GM13976 (cell line): ENCODE measurements around the gene SLC2A10.

Source experiments
- DNase-seq: peaks from one replicate; pipeline ENCODE4 v3.0.0; 2012; ENCODE audit warnings: low spot score
- CTCF ChIP-seq: IDR thresholded peaks from 2 replicates; pipeline ENCODE4 v1.5.1; 2012; ENCODE audit warnings: borderline replicate concordance, mild to moderate bottlenecking; ENCODE audit not compliant: insufficient read depth; ENCODE audit errors: extremely low read depth, missing control alignments, control extremely low read depth
- in situ Hi-C: fragments of 300-500 bp; cut with MboI; formaldehyde crosslinking; loops from one replicate; pipeline ENCODE4 v1.12.0; 2022; ENCODE audit warnings: low sequenced_read_pairs, mixed read lengths, inconsistent platforms; ENCODE audit not compliant: unreplicated experiment

SLC2A10 gene

GRCh38 chr20:46770330-46771194, 61.1 kb downstream of the SLC2A10 start:
- no peak for DNase-seq
- in situ Hi-C loops = loop anchor here (25.0 kb wide), 1 partner anchor 617 kb away; no protein-coding TSS in a partner anchor
- TF ChIP-seq CTCF = no peak

- in situ Hi-C loops = loop anchor here (25.0 kb wide), 1 partner anchor 616 kb away; no protein-coding TSS in a partner anchor
- no peak for TF ChIP-seq CTCF
- DNase-seq = no peak
Measured at GRCh38 chr20:46771195-46771588, 61.7 kb downstream of the SLC2A10 start.

GRCh38 chr20:46772901-46773300, 63.5 kb downstream of the SLC2A10 start:
- no peak for TF ChIP-seq CTCF
- in situ Hi-C loops = loop anchor here (25.0 kb wide), 1 partner anchor 614 kb away; no protein-coding TSS in a partner anchor
- DNase-seq = no peak

GRCh38 chr20:46773680-46774079, 64.2 kb downstream of the SLC2A10 start:
- DNase-seq = no peak
- no peak for TF ChIP-seq CTCF
- in situ Hi-C loops = loop anchor here (25.0 kb wide), 1 partner anchor 614 kb away; no protein-coding TSS in a partner anchor

GRCh38 chr20:46774236-46774635, 64.8 kb downstream of the SLC2A10 start:
- no peak for TF ChIP-seq CTCF
- DNase-seq = no peak
- in situ Hi-C loops = loop anchor here (25.0 kb wide), 1 partner anchor 613 kb away; no protein-coding TSS in a partner anchor

GRCh38 chr20:46774943-46775560, 65.6 kb downstream of the SLC2A10 start:
- in situ Hi-C loops = loop anchor here (25.0 kb wide), 1 partner anchor 612 kb away; no protein-coding TSS in a partner anchor
- no peak for TF ChIP-seq CTCF

More at GRCh38 chr20:46774943-46775560, 65.6 kb downstream of the SLC2A10 start:
- DNase-seq = no peak
